ENCODE data around the gene MAPK11.

MAPK11 gene

GRCh38 chr22:50246242-50247175, 23.7 kb downstream of the MAPK11 start:
- DNase-seq, result no peak

GRCh38 chr22:50245214-50246072, 24.7 kb downstream of the MAPK11 start:
- peak; percentile 13 for DNase-seq

- DNase-seq, result peak; percentile 90
Observed at GRCh38 chr22:50244420-50245213, 25.6 kb downstream of the MAPK11 start, which contains the start of gene TUBGCP6. TSS of gene TUBGCP6 (minus strand) at chr22:50245023. CDS start at chr22:50244459, 564 bp downstream.

- no peak for DNase-seq
Observed at GRCh38 chr22:50243685-50244419, 26.3 kb downstream of the MAPK11 start.

- no peak for DNase-seq
Observed at GRCh38 chr22:50242406-50242949, 27.7 kb downstream of the MAPK11 start.

GRCh38 chr22:50238755-50239154, 31.4 kb downstream of the MAPK11 start:
- no peak for DNase-seq

GRCh38 chr22:50236731-50237409, 33.3 kb downstream of the MAPK11 start:
- DNase-seq, result no peak

- no peak for DNase-seq
Observed at GRCh38 chr22:50233223-50233622, 37.0 kb downstream of the MAPK11 start.

- DNase-seq, result no peak
Observed at GRCh38 chr22:50232481-50233151, 37.6 kb downstream of the MAPK11 start.

- no peak for DNase-seq
Observed at GRCh38 chr22:50229370-50229769, 40.8 kb downstream of the MAPK11 start.

- no peak for DNase-seq
Observed at GRCh38 chr22:50228366-50228765, 41.8 kb downstream of the MAPK11 start.

- no peak for DNase-seq
Observed at GRCh38 chr22:50227579-50228215, 42.5 kb downstream of the MAPK11 start.

GRCh38 chr22:50226875-50227165, 43.4 kb downstream of the MAPK11 start:
- DNase-seq, result no peak

- DNase-seq, result no peak
Observed at GRCh38 chr22:50226063-50226874, 43.9 kb downstream of the MAPK11 start.

GRCh38 chr22:50225200-50225969, 44.8 kb downstream of the MAPK11 start:
- DNase-seq, result no peak

- DNase-seq, result no peak
Observed at GRCh38 chr22:50224071-50224470, 46.1 kb downstream of the MAPK11 start.

GRCh38 chr22:50222508-50222907, 47.7 kb downstream of the MAPK11 start:
- DNase-seq, result no peak

Data from central memory CD4-positive, alpha-beta T cell (primary cell).